GM19099 (cell line): ENCODE measurements around the gene KATNAL2.
A peak's percentile ranks its signal among the peaks of the same experiment; 100 is the strongest.

Experiments used
- POLR2A ChIP-seq: IDR thresholded peaks from 3 replicates; pipeline ENCODE4 v1.6.1; 2011; ENCODE audit warnings: low read depth; ENCODE audit not compliant: insufficient read length; ENCODE audit errors: extremely low read depth

Gene KATNAL2

DNA sequence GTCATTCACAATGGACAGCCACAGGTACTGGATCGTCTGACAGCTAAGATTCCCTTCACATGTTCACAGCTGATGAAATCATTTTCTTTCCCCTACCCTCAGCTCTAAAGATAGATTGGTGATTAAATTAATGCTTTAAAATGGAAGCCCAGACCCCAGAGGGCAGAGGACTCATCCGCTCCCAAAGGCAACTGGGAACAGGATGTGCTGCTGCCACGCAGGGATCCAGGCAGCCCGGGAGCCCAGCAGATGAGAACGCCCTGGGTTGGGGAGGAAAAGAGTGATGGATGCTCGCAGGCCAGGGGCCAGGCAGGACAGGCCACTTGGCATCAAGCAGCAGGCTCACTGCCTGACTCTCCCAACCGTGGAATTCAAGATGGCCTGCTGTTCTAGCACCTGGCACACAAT, 191.6 kb downstream of the KATNAL2 start:
- no peak for TF ChIP-seq POLR2A

DNA sequence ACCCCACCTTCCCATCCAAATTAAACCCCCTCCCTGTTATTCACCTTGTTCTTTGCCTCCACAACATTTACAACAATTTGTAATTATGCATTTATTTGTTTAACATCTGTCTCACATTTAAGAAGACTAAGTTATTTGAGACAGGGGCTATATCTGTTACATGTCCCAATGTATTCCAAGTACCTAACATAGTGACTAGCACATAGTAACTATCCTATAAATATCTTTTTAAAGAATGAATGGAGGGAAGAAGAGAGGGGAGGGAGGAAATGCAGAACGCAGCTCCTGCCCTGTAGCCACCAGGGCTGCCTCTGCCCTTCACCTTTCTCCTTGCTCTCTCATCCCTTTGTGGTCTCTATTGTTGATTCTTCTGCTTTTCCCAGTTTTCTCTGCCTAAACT, 192.3 kb downstream of the KATNAL2 start:
- TF ChIP-seq POLR2A: no peak

DNA sequence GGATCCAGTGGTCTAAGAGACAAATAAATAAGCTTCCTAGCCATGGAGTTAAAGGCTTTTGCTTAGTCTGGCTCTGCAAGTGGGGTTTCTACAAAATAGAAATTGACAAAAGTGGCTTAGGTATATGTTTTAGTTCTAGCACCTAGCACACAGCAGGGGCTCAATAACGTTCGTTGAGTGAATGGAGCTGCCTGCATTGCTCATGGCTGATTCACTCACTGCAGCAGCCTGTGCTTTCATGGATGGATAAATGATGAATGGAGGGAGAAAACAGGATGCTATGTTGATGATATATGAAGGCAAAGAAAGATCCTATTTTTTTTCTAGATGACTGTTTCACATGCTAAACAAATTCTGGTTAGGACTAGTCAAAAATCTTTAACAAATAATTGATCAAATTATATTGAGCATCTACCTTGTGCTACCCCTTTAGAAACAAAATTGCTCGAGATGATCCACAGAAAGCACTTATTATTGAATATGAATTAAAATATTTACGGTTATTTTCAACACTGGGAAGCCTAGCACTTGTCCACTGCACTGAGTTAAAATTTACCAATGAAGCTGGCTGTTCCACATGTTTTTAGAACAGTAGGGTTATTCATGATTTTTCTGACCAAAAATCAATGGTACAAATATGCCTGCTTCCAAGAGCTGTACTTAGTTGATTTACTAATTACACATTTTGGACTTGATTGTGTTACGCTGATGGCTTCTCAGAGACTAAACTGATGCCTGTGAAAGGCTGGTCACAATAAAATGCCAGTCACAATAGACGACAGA, 193.3 kb downstream of the KATNAL2 start:
- no peak for TF ChIP-seq POLR2A

DNA sequence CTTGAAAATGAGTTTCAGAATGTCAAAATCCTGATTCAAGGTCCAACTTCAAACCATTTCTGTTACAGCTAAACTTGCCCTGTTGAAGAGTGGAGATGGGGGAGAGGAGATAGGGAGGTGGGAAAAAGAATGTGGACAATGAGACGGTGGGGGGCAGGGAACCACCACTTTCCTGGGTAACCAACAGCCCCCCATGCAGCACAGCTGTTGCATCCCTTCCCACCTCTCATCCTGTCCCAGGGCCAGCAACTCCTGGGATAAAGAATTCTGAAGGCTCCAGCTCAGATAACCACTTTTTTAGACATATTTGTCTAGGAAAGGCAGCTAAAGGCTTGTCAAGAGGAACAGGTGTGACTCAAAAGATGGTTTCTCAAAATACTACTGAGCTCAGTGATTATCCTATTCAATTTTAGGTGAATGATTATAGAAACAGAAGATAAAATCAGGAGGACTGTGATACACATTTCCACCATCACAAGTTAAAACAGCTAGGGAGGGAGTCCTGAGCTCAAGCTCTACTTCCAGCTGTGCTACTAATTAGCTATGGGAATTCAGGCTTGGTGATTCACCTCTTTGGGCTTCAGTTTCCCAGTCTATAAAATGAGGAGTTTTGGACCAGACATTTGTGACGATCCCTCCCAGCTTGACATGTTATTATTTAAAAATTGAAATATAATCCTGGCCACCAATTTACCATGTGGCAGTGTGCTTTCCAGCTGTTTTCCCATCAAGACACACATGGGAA, 196.6 kb downstream of the KATNAL2 start:
- TF ChIP-seq POLR2A: no peak

DNA sequence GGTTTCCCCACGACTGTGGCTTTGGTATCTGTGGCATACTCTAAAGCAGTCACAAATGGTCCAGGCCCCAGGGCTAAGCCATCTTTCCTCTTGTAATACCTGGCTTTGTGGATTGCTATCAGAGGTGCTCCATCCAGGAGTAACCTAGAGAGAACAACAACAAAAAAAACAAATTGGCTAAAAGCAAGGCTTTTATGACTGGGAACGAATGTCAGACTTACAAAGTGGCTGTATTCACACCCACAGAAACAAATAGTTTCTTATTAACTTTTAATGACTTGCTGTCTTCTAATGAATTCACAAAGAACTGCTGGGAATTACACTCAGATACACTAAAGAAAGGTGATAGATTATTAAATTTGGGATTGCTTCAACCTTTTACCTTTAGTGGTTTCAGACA, 197.8 kb downstream of the KATNAL2 start:
- no peak for TF ChIP-seq POLR2A

DNA sequence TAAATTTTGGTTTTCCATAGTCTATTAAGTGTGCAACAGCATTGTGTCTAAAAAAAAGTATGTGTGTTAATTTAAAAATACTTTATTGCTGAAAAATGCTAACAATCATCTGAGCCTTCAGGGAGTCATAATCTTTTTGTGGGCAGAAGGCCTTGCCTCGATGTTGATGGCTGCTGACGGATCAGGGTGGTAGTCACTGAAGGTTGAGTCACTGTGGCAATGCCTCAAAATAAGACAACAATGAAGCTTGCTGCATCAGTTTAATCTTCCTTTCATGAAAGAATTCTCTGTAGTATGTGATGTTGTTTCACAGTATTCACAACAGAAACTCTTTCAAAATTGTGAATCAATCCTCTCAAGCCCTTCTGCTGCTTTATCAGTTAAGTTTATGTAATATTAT, 201.6 kb downstream of the KATNAL2 start:
- no peak for TF ChIP-seq POLR2A

DNA sequence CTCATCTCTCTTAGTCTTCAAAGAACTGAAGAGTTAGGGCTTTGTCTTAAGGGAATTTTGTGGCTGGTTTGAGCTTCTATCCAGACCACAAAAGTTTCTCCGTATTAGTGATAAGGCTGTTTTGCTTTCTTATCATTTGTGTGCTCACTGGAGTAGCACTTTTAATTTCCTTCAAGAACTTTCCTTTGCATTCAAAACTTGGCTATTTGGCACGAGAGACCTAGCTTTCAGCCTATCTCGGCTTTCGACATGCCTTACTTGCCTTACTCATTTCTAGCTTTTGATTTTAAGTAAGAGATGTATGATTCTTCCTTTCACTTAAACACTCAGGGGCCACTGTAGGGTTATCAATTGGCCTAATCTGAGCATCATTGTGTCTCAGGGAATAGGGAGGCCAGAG, 203.0 kb downstream of the KATNAL2 start:
- no peak for TF ChIP-seq POLR2A

DNA sequence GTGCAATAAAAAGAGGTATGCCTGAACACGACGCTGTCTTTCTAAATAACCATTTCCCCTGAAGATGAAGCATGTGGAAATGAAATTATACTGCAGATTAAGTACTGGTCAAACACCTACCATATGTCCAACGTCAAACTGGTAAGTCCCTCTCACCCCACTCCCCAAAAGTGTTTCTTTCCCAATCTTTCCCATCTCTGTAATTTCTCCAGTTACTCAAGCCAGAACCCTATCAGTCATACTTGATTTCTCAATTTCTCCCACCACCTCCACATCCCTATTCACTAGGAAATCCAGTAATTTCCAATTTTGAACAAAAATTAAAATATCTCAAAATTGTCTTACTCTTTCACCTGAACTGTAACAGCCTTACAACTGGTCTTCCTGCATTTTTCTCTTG, 203.7 kb downstream of the KATNAL2 start:
- TF ChIP-seq POLR2A: no peak

DNA sequence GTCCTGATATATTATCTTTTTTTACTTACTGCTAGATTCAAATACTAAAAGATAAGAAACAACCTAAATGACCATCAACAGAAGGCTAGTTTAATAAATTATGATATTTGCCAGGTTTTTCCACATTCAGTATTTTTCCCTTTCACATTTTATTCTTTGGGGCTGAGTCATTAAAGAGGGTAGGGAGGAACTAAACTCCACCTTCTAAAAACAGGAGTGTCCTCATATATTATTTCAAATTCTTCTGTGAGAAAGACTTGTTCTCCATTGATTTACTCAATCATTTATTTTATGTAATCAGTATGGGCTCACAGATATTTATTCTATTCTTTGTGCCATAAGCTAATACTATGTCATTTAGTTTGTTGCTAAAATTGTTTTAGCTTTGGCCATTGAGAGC, 223.9 kb downstream of the KATNAL2 start:
- no peak for TF ChIP-seq POLR2A

DNA sequence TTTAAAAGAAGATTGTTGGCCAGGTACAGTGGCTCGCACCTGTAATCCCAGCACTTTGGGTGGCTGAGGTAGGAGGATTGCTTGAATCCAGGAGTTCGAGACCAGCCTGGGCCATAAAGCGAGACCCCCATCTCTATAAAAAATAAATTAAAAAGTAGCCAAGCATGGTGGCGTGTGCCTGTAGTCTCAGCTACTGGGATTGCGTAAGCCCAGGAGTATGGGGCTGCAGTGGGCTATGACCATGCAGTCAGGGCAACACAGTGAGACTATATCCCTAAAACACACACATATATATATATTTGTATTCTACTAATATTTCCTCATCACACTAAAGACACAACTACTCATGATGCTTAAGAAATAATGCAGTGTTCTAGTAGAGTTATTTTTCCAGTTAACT, 225.8 kb downstream of the KATNAL2 start:
- TF ChIP-seq POLR2A: no peak

DNA sequence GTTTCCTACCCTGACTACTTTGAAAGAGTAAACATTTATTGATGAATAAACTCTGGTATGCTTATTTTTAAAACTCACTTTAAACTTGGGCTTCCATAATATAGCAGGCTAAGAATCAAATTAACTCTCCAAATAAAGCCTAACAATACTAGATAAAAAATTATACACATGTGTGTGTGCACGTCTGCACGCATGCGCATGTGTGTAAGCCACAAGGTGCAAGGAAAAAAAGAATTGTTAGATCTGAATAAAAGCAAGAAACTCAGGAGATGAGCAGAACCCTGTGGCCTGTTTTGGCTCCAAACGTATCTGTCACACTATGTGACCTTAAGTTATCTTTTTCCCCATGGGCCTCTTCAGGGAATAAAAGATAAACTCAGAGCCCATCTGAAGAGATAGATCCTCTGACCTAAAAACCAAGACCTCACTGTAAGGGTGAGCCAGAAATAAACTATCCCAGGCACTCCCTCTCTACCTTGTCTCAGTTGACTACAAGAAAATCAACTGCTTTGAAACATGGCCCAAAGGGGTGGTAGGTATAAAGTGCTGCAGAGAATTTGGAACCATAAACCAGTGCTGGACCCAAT, 226.6 kb downstream of the KATNAL2 start:
- no peak for TF ChIP-seq POLR2A

DNA sequence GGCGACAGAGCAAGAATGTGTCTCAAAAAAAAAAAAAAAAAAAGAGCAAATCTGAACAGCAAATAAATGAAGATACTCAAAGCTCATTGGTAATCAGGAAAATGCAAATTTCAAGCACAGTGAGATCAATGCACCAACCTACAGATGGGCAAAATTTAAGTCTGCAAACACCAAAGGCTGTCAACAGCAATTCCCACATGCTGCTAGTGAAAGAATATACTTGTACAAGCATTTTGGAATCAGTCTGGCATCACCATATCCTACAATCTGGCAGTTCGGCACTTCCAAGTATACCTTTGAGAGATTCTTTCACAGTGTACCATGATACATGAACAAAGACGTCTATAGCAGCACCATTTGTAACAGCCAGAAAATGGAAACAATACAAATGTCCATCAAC, 228.8 kb downstream of the KATNAL2 start:
- no peak for TF ChIP-seq POLR2A

DNA sequence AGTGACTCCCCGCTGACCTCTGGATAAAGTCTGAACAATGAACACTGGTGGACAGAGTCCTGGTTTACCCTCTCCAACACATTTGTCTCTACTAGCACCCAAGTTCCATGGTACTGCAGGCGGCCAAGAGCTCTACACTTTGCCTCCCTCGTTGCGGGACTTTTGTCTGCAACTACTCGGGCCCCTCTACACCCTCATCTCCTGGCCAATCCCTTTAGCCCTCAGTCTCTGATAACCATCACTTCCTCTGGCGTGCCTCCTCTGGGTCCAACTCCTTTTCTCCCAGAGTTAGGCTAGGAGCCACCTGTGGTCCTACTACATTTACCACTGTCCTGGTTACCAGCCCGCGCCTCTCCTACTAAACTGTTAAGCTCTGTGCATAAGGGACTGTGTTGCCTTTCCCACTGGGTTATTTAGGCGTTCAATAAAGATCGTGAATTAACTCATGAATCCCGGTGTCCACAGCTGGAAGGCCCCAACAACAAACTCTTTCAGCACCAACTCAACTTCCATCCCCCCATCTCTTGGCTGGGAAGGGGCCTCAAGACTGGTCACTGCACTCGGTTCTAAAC, 232.1 kb downstream of the KATNAL2 start:
- no peak for TF ChIP-seq POLR2A

DNA sequence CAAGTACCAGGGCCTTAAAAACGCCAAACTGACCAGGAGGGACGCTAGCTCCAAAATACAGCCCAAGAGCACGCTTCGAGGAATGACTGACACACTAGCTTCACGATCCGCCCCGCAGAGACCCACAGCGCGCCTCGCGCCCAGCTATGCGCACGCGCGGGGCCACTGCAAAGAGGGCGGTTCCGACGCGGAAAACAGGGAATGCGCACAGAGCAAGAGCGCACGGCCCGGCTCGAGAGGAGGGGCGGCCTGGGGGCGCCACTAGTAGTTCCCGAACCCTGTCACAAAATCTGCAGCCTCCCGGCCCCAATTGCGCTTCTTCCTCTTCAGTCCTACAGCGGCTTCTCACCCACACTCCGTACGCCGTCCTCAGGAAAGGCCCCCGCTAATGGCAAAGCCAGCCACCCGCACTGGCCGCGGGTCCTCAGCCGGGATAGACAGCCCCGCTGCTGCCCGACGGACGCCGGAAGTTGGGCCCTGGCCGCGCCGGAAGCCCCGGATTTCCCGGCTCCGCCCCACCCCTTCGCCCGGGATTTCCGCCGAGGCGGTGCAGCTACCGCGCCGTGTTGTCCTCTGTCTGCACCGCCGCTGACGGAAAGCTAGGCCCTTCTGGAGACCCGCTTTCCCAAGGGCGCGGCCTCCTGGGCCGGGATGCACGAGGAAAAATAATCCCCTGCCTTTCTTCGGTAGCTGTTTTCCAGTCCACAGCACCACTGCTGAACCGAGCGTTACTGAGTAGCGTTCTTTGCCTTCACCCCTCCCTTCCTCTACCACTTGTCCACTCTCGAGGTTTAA, 232.8 kb downstream of the KATNAL2 start, which contains the start of gene HDHD2:
HDHD2 (minus strand) TSS at position 472 of the 795 bp plus-strand sequence. CDS start 14,061 bp downstream, outside the sequence.
- TF ChIP-seq POLR2A: peak; percentile 91
